Coronary artery (tissue), 2 donors: ENCODE measurements around the gene PDCD4.
"Not testable (repeated sequence)": the region's sequence is repeated elsewhere in the genome, so short reads cannot be mapped to it uniquely, and the experiment has no call there.

Experiments used
- DNase-seq: peaks from one replicate; pipeline ENCODE4 v3.0.0-alpha.2; 2017; ENCODE audit warnings: low spot score
- H3K27ac ChIP-seq, 2 donors: fragments of 200-600 bp; sonication (generic); one replicate each; pipeline ENCODE4 v1.5.1; 2016 to 2019
- H3K4me3 ChIP-seq: fragments of 200-600 bp; sonication (generic); 2 replicates; pipeline ENCODE4 v1.5.1; 2016; ENCODE audit warnings: mild to moderate bottlenecking, moderate library complexity
- CTCF ChIP-seq: fragments of 200-600 bp; sonication (generic); IDR thresholded peaks from one replicate; pipeline ENCODE4 v1.5.1; 2019; ENCODE audit warnings: antibody characterized with exemption

PDCD4 gene

GRCh38 chr10:110865186-110865808 lies 6.4 kb upstream of the PDCD4 start:
- H3K4me3 ChIP-seq = no peak overlapping the region
- TF ChIP-seq CTCF = no peak
- DNase-seq = no peak
- peak overlapping the region; percentile 44 to 74 for H3K27ac ChIP-seq

DNA sequence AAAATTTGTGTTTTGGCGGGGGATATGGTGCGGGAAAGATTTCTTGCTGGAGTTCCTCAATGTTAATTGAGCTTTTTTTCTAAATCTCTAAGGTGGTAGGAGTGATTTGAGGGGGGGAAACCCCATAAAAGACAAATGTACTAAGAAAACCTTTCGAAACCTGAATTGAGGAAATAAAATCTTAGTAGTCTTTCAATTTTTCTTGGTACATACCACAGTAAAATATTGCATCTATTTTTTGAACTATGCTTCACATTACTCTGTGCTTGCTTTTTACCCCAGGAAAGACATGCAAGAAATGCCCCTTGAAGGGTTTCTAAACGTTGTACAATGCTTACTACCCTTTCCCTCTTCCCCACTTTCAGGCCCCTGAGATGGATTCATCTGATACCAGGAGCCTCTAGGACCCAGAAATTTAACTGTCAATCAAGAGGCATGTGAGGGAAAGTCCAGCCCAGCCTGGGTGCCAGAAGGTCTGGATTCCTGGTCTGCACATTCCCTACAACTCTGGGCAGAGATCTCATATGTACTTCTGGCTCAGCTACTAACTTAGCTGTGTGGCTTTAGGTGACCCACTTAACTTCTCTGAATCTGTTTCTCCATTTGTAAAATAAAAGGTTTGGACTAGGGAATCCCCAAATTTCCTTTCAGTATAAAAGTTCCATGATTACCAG lies 5.8 kb upstream of the PDCD4 start:
- TF ChIP-seq CTCF = no peak
- Histone ChIP-seq H3K27ac (peak overlapping the region; percentile 44 to 74), H3K4me3 (no peak overlapping the region)
- DNase-seq = no peak

DNA sequence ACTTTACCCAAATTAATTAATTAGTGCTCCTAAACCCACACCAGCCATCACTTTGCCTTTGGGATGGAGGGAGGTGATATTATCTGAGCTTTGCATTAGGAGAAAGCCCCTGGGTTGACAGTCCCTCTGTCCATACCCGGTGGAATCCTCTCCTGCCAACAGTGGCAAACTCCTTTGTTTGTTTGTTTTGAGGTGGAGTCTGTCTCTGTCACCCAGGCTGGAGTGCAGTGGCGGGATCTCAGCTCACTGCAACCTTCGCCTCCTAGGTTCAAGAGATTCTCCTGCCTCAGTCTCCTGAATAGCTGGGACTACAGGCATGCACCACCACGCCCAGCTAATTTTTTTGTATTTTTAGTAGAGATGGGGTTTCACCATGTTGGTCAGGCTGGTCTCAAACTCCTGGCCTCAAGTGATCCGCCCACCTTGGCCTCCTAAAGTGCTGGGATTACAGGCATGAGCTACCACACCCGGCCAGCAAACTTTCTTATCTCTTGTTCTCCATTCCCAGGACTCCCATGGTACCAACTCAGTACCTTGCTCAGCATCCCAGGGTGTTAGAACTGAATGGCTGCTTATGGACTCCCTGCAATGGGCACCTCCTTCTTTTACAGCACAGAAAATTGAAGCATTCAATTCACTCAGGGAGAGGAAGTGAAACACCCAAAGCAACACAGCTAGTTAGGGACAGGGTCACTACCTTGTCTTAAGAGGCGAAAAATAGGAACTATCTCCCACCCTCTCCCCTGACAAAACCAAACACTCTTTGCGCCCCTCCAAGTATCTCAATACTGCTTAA lies 4.5 kb upstream of the PDCD4 start:
- not testable (repeated sequence) for DNase-seq, H3K4me3 ChIP-seq
- H3K27ac ChIP-seq = peak overlapping the region; percentile 19 to 77

DNA sequence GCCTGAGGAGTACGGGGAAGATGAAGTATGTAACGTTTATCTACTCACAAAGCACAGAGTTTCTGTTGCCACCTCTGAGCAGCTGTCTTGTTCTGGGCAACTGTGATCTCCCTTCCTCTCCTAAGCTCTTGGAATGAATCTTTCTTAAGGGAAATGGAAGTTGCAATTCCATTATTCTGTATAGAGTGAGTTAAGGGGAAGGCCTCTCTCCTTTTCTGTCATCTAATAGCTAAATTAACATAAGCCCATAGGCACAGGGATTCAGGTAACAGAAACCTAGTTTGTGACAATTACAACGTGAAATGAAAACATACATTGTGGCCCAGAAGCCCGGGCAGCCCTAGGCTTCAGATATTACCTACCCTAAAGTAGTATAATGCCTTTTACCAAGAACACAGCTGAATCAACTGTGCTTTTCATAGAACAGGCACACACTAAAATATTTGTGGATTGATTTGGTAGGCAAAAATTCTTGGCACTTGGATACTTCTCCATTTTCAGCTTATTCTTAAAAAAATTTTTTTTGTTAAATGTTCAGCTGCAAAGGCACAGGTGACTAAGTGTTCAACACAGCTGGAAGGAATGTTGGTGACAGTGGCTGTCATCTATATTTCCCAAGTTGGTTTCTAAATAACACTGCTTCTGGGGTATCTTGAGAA lies 3.8 kb upstream of the PDCD4 start:
- no peak for DNase-seq
- H3K4me3 ChIP-seq = no peak overlapping the region
- no peak for TF ChIP-seq CTCF
- peak overlapping the region; percentile 19 to 77 for H3K27ac ChIP-seq

DNA sequence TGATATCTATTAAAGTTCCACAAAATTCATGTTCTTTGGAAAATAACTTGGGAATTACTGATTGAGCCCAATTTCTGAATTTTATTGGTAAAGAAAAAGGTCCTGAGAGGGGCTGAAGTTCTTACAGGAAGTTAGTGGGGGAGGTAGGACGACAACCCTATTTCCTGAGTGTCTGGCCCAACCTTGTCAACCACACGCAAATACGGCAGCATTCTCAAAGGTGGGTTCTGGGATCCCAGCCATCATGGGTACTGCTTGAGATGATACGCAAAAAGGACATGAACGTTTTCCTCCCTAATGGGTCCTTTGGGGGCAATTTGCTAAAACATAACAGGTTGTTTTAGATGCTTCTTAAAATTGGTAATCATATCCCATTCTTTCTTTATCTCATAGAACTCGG lies 2.7 kb upstream of the PDCD4 start:
- no peak for DNase-seq
- no peak overlapping the region for H3K27ac ChIP-seq
- no peak overlapping the region for H3K4me3 ChIP-seq
- TF ChIP-seq CTCF = no peak

- Histone ChIP-seq H3K4me3 (peak overlapping the region; percentile 97), H3K27ac (peak overlapping the region; percentile 100)
- no peak for TF ChIP-seq CTCF
- DNase-seq = no peak
These were observed 868 bp upstream of the PDCD4 start for GRCh38 chr10:110870823-110871297.
